ENCODE results near the gene GPC3. TPM values are rescaled to one million over a fixed set of nuclear protein-coding genes. Genes with fewer than 3 reads are reported as not detected.

GPC3 gene
- total RNA-seq, 1 donor from 2014 or later = 306 TPM

DNA sequence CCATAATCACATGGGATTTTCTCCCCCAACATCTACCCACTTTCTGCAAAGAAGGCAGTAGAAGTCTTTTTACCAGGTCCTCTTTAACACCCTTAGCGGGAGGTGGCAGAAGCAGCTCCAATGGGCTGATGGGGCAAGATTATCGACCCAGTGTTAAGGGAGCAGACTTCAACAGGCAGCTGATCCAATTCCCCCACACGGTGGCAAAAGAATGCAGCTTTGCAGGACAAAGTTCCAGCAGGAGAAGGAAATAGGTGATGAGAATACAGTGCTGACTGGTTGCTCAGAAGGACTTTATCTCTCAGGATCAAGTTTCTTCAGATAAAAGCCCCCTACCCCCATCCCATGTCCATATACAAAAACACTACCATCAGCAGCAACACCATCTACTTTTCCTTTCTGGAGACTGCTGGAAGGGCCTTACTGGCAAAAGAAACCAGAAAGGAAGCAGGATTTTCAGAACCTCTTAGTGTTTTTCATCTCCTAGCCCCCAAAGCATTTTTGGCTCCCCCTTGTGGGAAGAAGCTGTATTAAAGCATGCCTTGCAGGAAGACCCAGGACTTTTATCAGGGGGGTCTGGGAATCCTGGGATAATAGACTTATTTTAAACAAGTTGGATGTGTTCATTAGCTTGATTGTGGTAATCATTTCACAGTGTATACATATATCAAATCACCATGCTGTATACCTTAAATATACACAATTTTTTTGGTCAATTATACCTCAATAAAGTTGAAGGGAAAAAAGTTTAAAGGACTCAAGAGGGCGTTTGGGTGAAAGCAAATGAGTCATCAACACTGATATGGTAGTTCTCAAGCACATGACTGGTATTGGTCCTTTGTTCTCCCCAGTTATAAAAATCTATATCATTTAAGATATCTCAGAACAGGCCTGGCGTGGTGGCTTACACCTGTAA lies 146.4 kb downstream of the GPC3 start:
- no peaks in the 10 kb centered on the region for H3K36me3 ChIP-seq (ENCODE audit: control insufficient read depth in 3 of 3, insufficient read depth in 3 of 3, low read length in 3 of 3)
- H3K9me3 ChIP-seq (ENCODE audit: control insufficient read depth in 3 of 3, low read length in 3 of 3) = no peaks in the 10 kb centered on the region
- no peak overlapping the region for H3K4me3 ChIP-seq (ENCODE audit: low read length in 3 of 3)
- no peak overlapping the region for H3K9ac ChIP-seq (ENCODE audit: low read depth in 1 of 3, low read length in 3 of 3)
- no peaks in the 10 kb centered on the region for H3K27me3 ChIP-seq (ENCODE audit: control insufficient read depth in 3 of 3, insufficient read depth in 3 of 3, low read length in 3 of 3)
- no peaks in the 10 kb centered on the region for H3K4me1 ChIP-seq (ENCODE audit: control insufficient read depth in 3 of 3, insufficient read depth in 3 of 3, low read length in 3 of 3)
- H3K27ac ChIP-seq (ENCODE audit: low read depth, low read length) = no peak overlapping the region

DNA sequence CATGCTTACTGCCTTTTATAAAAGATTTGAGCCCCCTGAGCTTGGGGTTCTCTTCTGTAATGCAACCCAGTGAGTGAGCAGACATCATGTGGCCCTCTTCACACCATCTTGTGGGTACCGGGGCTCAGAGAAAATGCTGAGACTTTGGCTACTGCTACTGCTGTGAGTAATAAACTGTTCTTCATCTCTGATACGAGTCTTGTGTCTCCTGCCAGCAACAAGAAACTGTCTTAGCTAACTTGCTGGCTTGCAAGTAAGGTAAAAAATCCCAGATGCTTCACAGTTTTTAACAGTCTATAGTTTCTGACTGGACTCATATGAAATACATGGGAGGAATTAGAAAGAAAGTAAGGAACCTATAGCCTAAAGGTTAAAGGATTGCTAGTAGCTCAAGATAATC lies 148.3 kb downstream of the GPC3 start:
- H3K36me3 ChIP-seq (ENCODE audit: control insufficient read depth in 3 of 3, insufficient read depth in 3 of 3, low read length in 3 of 3) = no peaks in the 10 kb centered on the region
- H3K9ac ChIP-seq (ENCODE audit: low read depth in 1 of 3, low read length in 3 of 3) = no peak overlapping the region
- no peaks in the 10 kb centered on the region for H3K4me1 ChIP-seq (ENCODE audit: control insufficient read depth in 3 of 3, insufficient read depth in 3 of 3, low read length in 3 of 3)
- H3K4me3 ChIP-seq (ENCODE audit: low read length in 3 of 3) = no peak overlapping the region
- H3K9me3 ChIP-seq (ENCODE audit: control insufficient read depth in 3 of 3, low read length in 3 of 3) = no peaks in the 10 kb centered on the region
- H3K27me3 ChIP-seq (ENCODE audit: control insufficient read depth in 3 of 3, insufficient read depth in 3 of 3, low read length in 3 of 3) = no peaks in the 10 kb centered on the region
- H3K27ac ChIP-seq (ENCODE audit: low read depth, low read length) = no peak overlapping the region

DNA sequence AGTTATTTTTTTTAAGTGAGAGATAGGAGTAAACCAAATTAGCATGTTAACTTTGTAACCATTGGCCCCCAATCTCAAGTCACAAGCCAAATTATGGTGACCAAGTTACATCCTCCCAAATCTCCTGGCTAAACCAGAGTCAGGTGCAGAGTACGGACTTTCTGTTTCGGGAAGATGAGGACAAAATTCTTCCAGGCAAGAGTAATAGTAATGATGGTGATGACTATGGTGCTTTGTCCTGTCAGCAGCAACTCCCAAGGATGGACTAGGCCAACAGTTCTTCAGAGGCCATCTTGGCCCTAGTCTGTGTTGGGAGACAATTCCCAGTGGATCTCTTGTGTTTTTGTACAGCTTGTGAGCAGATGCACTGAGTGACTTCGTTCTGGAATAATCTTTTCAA lies 148.8 kb downstream of the GPC3 start:
- Histone ChIP-seq H3K4me1 (ENCODE audit: control insufficient read depth in 3 of 3, insufficient read depth in 3 of 3, low read length in 3 of 3) (no peaks in the 10 kb centered on the region), H3K27me3 (ENCODE audit: control insufficient read depth in 3 of 3, insufficient read depth in 3 of 3, low read length in 3 of 3) (no peaks in the 10 kb centered on the region), H3K4me3 (ENCODE audit: low read length in 3 of 3) (no peak overlapping the region), H3K27ac (ENCODE audit: low read depth, low read length) (no peak overlapping the region), H3K36me3 (ENCODE audit: control insufficient read depth in 3 of 3, insufficient read depth in 3 of 3, low read length in 3 of 3) (no peaks in the 10 kb centered on the region), H3K9ac (ENCODE audit: low read depth in 1 of 3, low read length in 3 of 3) (no peak overlapping the region), H3K9me3 (ENCODE audit: control insufficient read depth in 3 of 3, low read length in 3 of 3) (no peaks in the 10 kb centered on the region)

DNA sequence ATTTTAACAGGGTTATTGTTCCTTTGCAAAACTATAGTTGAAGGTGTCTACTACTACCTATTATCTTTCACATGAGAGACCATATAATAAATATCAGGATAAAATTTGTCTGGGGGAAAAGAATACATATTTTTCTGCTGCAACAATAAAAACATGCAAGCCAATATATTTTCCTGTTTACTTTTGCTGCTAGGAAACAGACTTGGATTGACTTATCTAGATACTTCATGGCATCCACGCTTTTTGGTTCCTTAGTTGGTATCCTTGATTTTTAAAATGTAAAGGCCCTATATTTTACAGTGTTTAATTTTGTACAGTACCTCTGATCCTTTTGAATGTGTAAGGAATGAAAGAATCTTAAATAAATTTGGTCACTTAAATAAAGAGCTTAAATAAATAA lies 150.6 kb downstream of the GPC3 start:
- Histone ChIP-seq H3K27me3 (ENCODE audit: control insufficient read depth in 3 of 3, insufficient read depth in 3 of 3, low read length in 3 of 3) (no peaks in the 10 kb centered on the region), H3K9ac (ENCODE audit: low read depth in 1 of 3, low read length in 3 of 3) (no peak overlapping the region), H3K4me1 (ENCODE audit: control insufficient read depth in 3 of 3, insufficient read depth in 3 of 3, low read length in 3 of 3) (no peaks in the 10 kb centered on the region)

DNA sequence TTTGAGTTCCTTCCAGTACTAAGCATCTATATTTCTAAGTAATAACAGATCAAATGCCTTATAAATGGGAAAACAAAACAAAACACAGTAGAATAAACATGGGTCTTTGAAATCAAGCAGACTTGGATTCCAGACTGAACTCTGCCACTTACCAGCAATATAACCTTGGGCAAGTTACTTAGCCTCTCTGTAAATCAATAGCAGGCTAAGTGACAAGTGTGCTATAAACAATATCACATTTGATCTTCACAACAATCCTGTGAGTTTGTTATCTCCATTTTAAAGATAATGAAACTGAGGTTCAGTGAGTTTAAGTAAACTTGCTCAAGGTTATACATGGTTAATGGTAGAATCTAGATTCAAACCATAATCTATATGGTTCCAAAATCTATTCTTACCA lies 165.8 kb downstream of the GPC3 start:
- Histone ChIP-seq H3K9me3 (ENCODE audit: control insufficient read depth in 3 of 3, low read length in 3 of 3) (no peaks in the 10 kb centered on the region), H3K27me3 (ENCODE audit: control insufficient read depth in 3 of 3, insufficient read depth in 3 of 3, low read length in 3 of 3) (peaks cover 0 to 2% (median 0%) of the 10 kb centered on the region in 3 donors), H3K27ac (ENCODE audit: low read depth, low read length) (no peak overlapping the region), H3K36me3 (ENCODE audit: control insufficient read depth in 3 of 3, insufficient read depth in 3 of 3, low read length in 3 of 3) (no peaks in the 10 kb centered on the region), H3K4me1 (ENCODE audit: control insufficient read depth in 3 of 3, insufficient read depth in 3 of 3, low read length in 3 of 3) (no peaks in the 10 kb centered on the region), H3K9ac (ENCODE audit: low read depth in 1 of 3, low read length in 3 of 3) (no peak overlapping the region), H3K4me3 (ENCODE audit: low read length in 3 of 3) (no peak overlapping the region)

More for the DNA sequence above, 150.6 kb downstream of the GPC3 start:
- Histone ChIP-seq H3K9me3 (ENCODE audit: control insufficient read depth in 3 of 3, low read length in 3 of 3) (no peaks in the 10 kb centered on the region), H3K36me3 (ENCODE audit: control insufficient read depth in 3 of 3, insufficient read depth in 3 of 3, low read length in 3 of 3) (no peaks in the 10 kb centered on the region), H3K27ac (ENCODE audit: low read depth, low read length) (no peak overlapping the region), H3K4me3 (ENCODE audit: low read length in 3 of 3) (no peak overlapping the region)

DNA sequence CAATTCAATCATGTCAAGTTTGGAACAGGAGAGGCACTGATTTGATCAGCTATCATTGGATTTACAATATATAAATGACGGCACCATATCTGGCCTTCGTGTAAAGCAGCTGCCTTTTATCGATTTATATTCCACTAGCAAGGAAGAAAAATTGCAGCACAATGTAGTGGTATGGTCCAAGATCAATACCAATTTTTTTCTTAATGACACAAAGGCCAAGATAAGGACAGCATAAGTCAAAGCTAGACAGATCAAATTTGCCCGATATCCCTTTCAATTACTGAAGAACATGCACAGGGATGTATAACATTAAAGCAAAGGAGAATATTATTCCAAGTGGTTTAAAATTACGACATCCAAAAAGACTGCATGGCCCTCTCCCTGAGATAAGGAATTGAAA lies 167.4 kb downstream of the GPC3 start:
- H3K4me3 ChIP-seq (ENCODE audit: low read length in 3 of 3) = no peak overlapping the region
- H3K9ac ChIP-seq (ENCODE audit: low read depth in 1 of 3, low read length in 3 of 3) = no peak overlapping the region
- no peaks in the 10 kb centered on the region for H3K36me3 ChIP-seq (ENCODE audit: control insufficient read depth in 3 of 3, insufficient read depth in 3 of 3, low read length in 3 of 3)
- H3K27me3 ChIP-seq (ENCODE audit: control insufficient read depth in 3 of 3, insufficient read depth in 3 of 3, low read length in 3 of 3) = peaks cover 0 to 8% (median 0%) of the 10 kb centered on the region in 3 donors
- H3K9me3 ChIP-seq (ENCODE audit: control insufficient read depth in 3 of 3, low read length in 3 of 3) = no peaks in the 10 kb centered on the region
- no peak overlapping the region for H3K27ac ChIP-seq (ENCODE audit: low read depth, low read length)
- no peaks in the 10 kb centered on the region for H3K4me1 ChIP-seq (ENCODE audit: control insufficient read depth in 3 of 3, insufficient read depth in 3 of 3, low read length in 3 of 3)

DNA sequence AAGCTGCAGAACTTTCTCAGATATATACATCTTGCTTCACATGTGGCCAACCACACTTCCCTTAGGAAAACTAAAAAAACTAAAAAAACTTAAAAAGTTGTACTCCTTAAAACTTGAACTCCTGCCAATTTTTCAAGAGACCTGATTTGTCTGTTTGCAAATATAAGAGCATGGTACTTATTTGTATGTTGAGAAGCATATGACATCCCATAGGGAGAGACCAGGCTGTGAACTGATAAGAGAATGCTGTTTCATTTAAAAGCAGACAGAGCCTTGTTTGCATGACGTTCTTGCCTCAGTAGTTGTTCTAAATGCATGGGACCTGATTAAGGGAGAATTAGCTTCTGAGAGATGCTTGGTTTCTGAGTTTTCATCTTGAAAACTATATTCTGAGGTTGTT lies 169.9 kb downstream of the GPC3 start:
- no peak overlapping the region for H3K9ac ChIP-seq (ENCODE audit: low read depth in 1 of 3, low read length in 3 of 3)
- no peak overlapping the region for H3K4me3 ChIP-seq (ENCODE audit: low read length in 3 of 3)
- no peaks in the 10 kb centered on the region for H3K4me1 ChIP-seq (ENCODE audit: control insufficient read depth in 3 of 3, insufficient read depth in 3 of 3, low read length in 3 of 3)
- peaks cover 0 to 6% (median 0%) of the 10 kb centered on the region in 3 donors for H3K27me3 ChIP-seq (ENCODE audit: control insufficient read depth in 3 of 3, insufficient read depth in 3 of 3, low read length in 3 of 3)
- H3K36me3 ChIP-seq (ENCODE audit: control insufficient read depth in 3 of 3, insufficient read depth in 3 of 3, low read length in 3 of 3) = no peaks in the 10 kb centered on the region
- H3K9me3 ChIP-seq (ENCODE audit: control insufficient read depth in 3 of 3, low read length in 3 of 3) = no peaks in the 10 kb centered on the region
- no peak overlapping the region for H3K27ac ChIP-seq (ENCODE audit: low read depth, low read length)

DNA sequence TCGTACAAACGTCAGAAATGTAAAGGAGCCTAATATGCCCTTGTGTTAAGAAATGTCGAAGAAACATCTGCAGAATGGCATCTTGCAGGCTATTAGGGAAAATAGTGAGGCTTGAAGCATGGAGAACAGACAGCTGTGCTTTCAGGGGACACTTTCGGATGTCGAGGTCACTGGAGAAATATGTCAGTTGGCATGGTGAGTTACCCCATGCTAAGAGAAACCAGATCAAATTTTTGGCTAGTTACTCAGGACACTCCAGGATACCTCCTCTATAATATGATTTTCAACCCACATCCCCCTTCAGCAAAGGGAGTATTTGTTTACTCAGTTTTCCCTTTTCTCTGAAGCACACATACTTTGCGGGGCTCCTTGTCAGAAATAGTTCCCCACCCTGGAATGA lies 171.4 kb downstream of the GPC3 start:
- Histone ChIP-seq H3K9ac (ENCODE audit: low read depth in 1 of 3, low read length in 3 of 3) (no peak overlapping the region), H3K9me3 (ENCODE audit: control insufficient read depth in 3 of 3, low read length in 3 of 3) (no peaks in the 10 kb centered on the region), H3K27ac (ENCODE audit: low read depth, low read length) (no peak overlapping the region), H3K4me3 (ENCODE audit: low read length in 3 of 3) (no peak overlapping the region), H3K27me3 (ENCODE audit: control insufficient read depth in 3 of 3, insufficient read depth in 3 of 3, low read length in 3 of 3) (peaks cover 0 to 6% (median 0%) of the 10 kb centered on the region in 3 donors), H3K4me1 (ENCODE audit: control insufficient read depth in 3 of 3, insufficient read depth in 3 of 3, low read length in 3 of 3) (no peaks in the 10 kb centered on the region), H3K36me3 (ENCODE audit: control insufficient read depth in 3 of 3, insufficient read depth in 3 of 3, low read length in 3 of 3) (no peaks in the 10 kb centered on the region)

DNA sequence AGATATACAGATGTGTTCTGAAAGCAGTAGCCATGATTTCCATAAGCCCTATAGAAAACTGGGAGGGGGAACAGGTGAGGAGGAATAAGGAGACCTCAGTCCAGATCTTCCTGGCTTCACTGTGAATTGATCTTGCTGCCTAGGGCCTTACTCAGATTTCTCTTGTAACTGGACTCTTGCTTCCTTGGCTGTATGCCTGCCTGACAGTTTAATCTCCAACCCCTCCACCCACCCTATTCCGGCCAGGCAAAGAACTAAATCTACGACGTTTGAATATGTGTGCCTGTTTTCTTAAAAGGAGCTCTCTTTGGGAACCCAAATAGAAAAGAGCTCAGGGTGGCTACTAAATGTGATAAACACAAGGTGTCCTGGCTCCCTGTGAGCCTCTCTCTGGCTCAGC lies 173.0 kb downstream of the GPC3 start:
- peaks cover 0 to 6% (median 0%) of the 10 kb centered on the region in 3 donors for H3K27me3 ChIP-seq (ENCODE audit: control insufficient read depth in 3 of 3, insufficient read depth in 3 of 3, low read length in 3 of 3)
- no peak overlapping the region for H3K27ac ChIP-seq (ENCODE audit: low read depth, low read length)
- H3K9me3 ChIP-seq (ENCODE audit: control insufficient read depth in 3 of 3, low read length in 3 of 3) = no peaks in the 10 kb centered on the region
- no peaks in the 10 kb centered on the region for H3K4me1 ChIP-seq (ENCODE audit: control insufficient read depth in 3 of 3, insufficient read depth in 3 of 3, low read length in 3 of 3)
- H3K9ac ChIP-seq (ENCODE audit: low read depth in 1 of 3, low read length in 3 of 3) = no peak overlapping the region
- no peaks in the 10 kb centered on the region for H3K36me3 ChIP-seq (ENCODE audit: control insufficient read depth in 3 of 3, insufficient read depth in 3 of 3, low read length in 3 of 3)
- H3K4me3 ChIP-seq (ENCODE audit: low read length in 3 of 3) = no peak overlapping the region

DNA sequence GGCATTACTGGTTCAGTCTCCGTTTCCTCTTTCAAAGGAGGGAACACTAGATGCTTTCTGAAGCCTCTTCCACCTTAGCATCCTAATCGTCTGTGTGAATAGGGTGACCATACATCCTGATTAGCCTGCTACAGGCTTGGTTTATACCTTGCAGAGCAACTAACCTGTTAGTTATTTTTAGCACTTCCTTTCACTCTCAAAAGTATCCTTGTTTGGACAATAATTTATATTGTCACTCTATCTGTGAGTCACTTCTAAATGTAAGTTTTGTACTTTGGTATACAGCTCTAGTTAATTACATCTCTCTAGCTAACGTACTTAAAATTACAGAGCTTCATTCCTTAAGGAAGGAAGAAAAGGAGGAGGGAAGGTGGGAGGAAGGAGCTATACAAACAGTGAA lies 174.5 kb downstream of the GPC3 start:
- Histone ChIP-seq H3K9ac (ENCODE audit: low read depth in 1 of 3, low read length in 3 of 3) (no peak overlapping the region), H3K9me3 (ENCODE audit: control insufficient read depth in 3 of 3, low read length in 3 of 3) (no peaks in the 10 kb centered on the region), H3K4me3 (ENCODE audit: low read length in 3 of 3) (no peak overlapping the region), H3K36me3 (ENCODE audit: control insufficient read depth in 3 of 3, insufficient read depth in 3 of 3, low read length in 3 of 3) (no peaks in the 10 kb centered on the region), H3K4me1 (ENCODE audit: control insufficient read depth in 3 of 3, insufficient read depth in 3 of 3, low read length in 3 of 3) (no peaks in the 10 kb centered on the region), H3K27ac (ENCODE audit: low read depth, low read length) (no peak overlapping the region), H3K27me3 (ENCODE audit: control insufficient read depth in 3 of 3, insufficient read depth in 3 of 3, low read length in 3 of 3) (peaks cover 0 to 6% (median 0%) of the 10 kb centered on the region in 3 donors)
